Measurements from ENCODE around the gene M1AP. TPM values are rescaled to one million over a fixed set of nuclear protein-coding genes. Genes with fewer than 3 reads are reported as not detected.

The M1AP gene
- total RNA-seq, 1 donor from 2014 or later = 0.81 TPM

DNA sequence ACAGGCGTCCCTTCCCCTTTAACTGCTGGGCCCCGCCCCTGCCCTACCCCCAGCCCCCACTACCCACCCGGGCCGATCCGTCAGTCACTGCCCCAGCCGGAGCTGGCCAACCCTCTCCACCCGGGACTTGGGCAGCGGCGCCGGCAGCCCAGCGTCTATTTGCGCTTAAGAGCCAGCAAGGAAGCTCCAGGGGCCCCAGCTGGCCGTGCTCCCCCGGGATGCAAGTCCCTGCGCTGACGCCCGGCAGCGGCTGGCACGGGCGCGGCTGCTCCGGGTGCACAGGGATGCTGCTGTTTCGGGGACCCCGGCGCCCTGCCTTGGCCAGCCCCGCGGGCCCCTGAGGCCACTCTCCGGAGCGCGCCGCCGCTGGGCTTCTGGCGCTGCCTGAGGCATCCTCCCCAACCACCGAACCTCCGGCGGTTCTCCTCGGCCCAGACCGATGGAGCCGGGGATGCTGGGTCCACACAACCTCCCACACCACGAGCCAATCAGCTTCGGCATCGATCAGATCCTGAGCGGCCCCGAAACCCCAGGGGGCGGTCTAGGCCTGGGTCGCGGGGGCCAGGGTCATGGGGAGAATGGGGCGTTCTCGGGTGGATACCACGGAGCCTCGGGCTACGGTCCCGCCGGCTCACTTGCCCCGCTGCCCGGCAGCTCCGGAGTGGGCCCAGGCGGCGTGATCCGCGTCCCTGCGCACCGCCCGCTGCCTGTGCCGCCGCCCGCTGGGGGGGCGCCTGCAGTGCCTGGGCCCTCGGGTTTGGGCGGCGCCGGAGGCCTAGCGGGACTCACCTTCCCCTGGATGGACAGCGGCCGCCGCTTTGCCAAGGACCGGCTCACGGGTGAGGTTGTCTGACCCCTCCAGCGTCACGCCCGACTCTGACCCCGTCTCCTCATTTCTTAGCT is 133.5 kb downstream of the M1AP start, which contains the start of gene TLX2:
TLX2 (plus strand) TSS at position 83 of the 903 bp plus-strand sequence; CDS start at position 440, 357 bp downstream.
- no peak for TF ChIP-seq CTCF (IDR thresholded peaks at IDR 0.05; ENCODE audit: partially characterized antibody, unreplicated experiment)
- no peak within 1 kb of the TSS for H3K27ac Mint-ChIP-seq (ENCODE audit: unreplicated experiment)
- peaks cover 6% of the 10 kb centered on the region for H3K4me1 Mint-ChIP-seq (ENCODE audit: low read depth, unreplicated experiment)
- H3K27me3 Mint-ChIP-seq (ENCODE audit: unreplicated experiment) = peaks cover 27% of the 10 kb centered on the region
- H3K36me3 Mint-ChIP-seq (ENCODE audit: unreplicated experiment) = peaks cover 8% of the 10 kb centered on the region
- H3K9me3 Mint-ChIP-seq (ENCODE audit: unreplicated experiment) = peaks cover 15% of the 10 kb centered on the region
- peak within 1 kb of the TSS; percentile 78 for H3K4me3 Mint-ChIP-seq (ENCODE audit: unreplicated experiment)
- peak; percentile 65 for DNase-seq

- peaks cover 18% of the 10 kb centered on the region for H3K9me3 Mint-ChIP-seq (ENCODE audit: unreplicated experiment)
- H3K36me3 Mint-ChIP-seq (ENCODE audit: unreplicated experiment) = peaks cover 8% of the 10 kb centered on the region
- DNase-seq = peak; percentile 34
- peaks cover 28% of the 10 kb centered on the region for H3K27me3 Mint-ChIP-seq (ENCODE audit: unreplicated experiment)
- TF ChIP-seq CTCF (IDR thresholded peaks at IDR 0.05; ENCODE audit: partially characterized antibody, unreplicated experiment) = no peak
- H3K4me1 Mint-ChIP-seq (ENCODE audit: low read depth, unreplicated experiment) = peaks cover 7% of the 10 kb centered on the region
- no peak overlapping the region for H3K27ac Mint-ChIP-seq (ENCODE audit: unreplicated experiment)
- peak overlapping the region; percentile 78 for H3K4me3 Mint-ChIP-seq (ENCODE audit: unreplicated experiment)
These were observed 134.3 kb downstream of the M1AP start for GRCh38 chr2:74513605-74514367.

- peak overlapping the region; percentile 52 for H3K27ac Mint-ChIP-seq (ENCODE audit: unreplicated experiment)
These were observed 135.2 kb downstream of the M1AP start for GRCh38 chr2:74512744-74513604.

More at GRCh38 chr2:74512744-74513604, 135.2 kb downstream of the M1AP start:
- DNase-seq = peak; percentile 42
- Mint-ChIP-seq H3K36me3 (ENCODE audit: unreplicated experiment) (peaks cover 8% of the 10 kb centered on the region), H3K4me1 (ENCODE audit: low read depth, unreplicated experiment) (peaks cover 15% of the 10 kb centered on the region), H3K9me3 (ENCODE audit: unreplicated experiment) (peaks cover 25% of the 10 kb centered on the region), H3K4me3 (ENCODE audit: unreplicated experiment) (peak overlapping the region; percentile 78), H3K27me3 (ENCODE audit: unreplicated experiment) (peaks cover 29% of the 10 kb centered on the region)
- no peak for TF ChIP-seq CTCF (IDR thresholded peaks at IDR 0.05; ENCODE audit: partially characterized antibody, unreplicated experiment)
